ENCODE measurements around the gene SCN4A.

The SCN4A gene

GRCh38 chr17:63955232-63955631 is 17.5 kb downstream of the SCN4A start:
- no peak for DNase-seq (ENCODE audit: low spot score)

- DNase-seq (ENCODE audit: low spot score) = no peak
Observed at GRCh38 chr17:63954402-63955063, 18.2 kb downstream of the SCN4A start.

GRCh38 chr17:63950940-63951907 is 21.5 kb downstream of the SCN4A start:
- DNase-seq (ENCODE audit: low spot score) = peak; percentile 84

GRCh38 chr17:63949576-63950250 is 23.0 kb downstream of the SCN4A start:
- no peak for DNase-seq (ENCODE audit: low spot score)

- DNase-seq (ENCODE audit: low spot score) = no peak
Observed at GRCh38 chr17:63948521-63948920, 24.2 kb downstream of the SCN4A start.

- DNase-seq (ENCODE audit: low spot score) = no peak
Observed at GRCh38 chr17:63947711-63948330, 24.9 kb downstream of the SCN4A start.

- DNase-seq (ENCODE audit: low spot score) = peak; percentile 91
Observed at GRCh38 chr17:63946440-63947363, 26.0 kb downstream of the SCN4A start.

- DNase-seq (ENCODE audit: low spot score) = no peak
Observed at GRCh38 chr17:63945784-63946439, 26.8 kb downstream of the SCN4A start.

GRCh38 chr17:63944736-63945499 is 27.8 kb downstream of the SCN4A start:
- no peak for DNase-seq (ENCODE audit: low spot score)

GRCh38 chr17:63943745-63944144 is 29.0 kb downstream of the SCN4A start:
- no peak for DNase-seq (ENCODE audit: low spot score)

- no peak for DNase-seq (ENCODE audit: low spot score)
Observed at GRCh38 chr17:63942309-63942985, 30.3 kb downstream of the SCN4A start.

- no peak for DNase-seq (ENCODE audit: low spot score)
Observed at GRCh38 chr17:63941751-63942150, 31.0 kb downstream of the SCN4A start.

- no peak for DNase-seq (ENCODE audit: low spot score)
Observed at GRCh38 chr17:63941162-63941561, 31.6 kb downstream of the SCN4A start.

- no peak for DNase-seq (ENCODE audit: low spot score)
Observed at GRCh38 chr17:63940584-63940983, 32.1 kb downstream of the SCN4A start.

- DNase-seq (ENCODE audit: low spot score) = no peak
Observed at GRCh38 chr17:63939884-63940283, 32.8 kb downstream of the SCN4A start.

- no peak for DNase-seq (ENCODE audit: low spot score)
Observed at GRCh38 chr17:63939401-63939800, 33.3 kb downstream of the SCN4A start.

- DNase-seq (ENCODE audit: low spot score) = no peak
Observed at GRCh38 chr17:63937920-63938319, 34.8 kb downstream of the SCN4A start.

GRCh38 chr17:63937319-63937718 is 35.4 kb downstream of the SCN4A start:
- DNase-seq (ENCODE audit: low spot score) = no peak
